Measurements from ENCODE around the gene HLA-DPB1.

DNA sequence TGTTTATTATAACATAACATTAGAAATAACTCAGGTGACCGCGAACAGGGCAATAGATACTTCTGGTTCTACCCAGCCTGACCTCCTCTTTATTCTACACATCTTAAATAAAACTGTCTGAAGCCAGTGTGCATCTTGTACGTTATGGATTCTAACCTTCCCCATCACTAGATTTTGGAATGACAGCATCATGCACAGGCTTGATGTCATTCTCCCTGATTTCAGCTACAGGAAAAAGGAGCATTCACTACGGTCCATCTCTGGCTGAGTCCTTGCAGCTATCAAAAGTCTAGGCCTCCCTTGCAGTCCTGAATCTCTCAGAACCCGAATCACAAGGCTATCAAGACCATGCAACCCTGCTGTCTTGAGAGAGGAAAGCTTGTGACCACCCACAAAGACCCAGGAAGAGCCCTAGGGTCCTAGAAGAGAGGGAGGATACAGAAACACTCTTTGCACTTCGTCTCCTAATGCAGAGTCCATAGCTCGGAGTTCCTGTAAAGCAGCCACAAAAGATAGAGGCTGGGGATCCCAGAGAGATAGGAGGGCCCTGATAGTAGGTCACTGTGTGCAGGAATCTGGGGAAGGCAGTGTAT is 3.2 kb upstream of the HLA-DPB1 start:
- TF ChIP-seq, protein P1, sequence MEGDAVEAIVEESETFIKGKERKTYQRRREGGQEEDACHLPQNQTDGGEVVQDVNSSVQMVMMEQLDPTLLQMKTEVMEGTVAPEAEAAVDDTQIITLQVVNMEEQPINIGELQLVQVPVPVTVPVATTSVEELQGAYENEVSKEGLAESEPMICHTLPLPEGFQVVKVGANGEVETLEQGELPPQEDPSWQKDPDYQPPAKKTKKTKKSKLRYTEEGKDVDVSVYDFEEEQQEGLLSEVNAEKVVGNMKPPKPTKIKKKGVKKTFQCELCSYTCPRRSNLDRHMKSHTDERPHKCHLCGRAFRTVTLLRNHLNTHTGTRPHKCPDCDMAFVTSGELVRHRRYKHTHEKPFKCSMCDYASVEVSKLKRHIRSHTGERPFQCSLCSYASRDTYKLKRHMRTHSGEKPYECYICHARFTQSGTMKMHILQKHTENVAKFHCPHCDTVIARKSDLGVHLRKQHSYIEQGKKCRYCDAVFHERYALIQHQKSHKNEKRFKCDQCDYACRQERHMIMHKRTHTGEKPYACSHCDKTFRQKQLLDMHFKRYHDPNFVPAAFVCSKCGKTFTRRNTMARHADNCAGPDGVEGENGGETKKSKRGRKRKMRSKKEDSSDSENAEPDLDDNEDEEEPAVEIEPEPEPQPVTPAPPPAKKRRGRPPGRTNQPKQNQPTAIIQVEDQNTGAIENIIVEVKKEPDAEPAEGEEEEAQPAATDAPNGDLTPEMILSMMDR (conservative IDR thresholded peaks at IDR 0.05 in 1 of 2, IDR thresholded peaks at IDR 0.05 in 1 of 2; ENCODE audit: low read depth in 1 of 2, low read length in 2 of 2) = no peak
- TF ChIP-seq EZH2 (IDR thresholded peaks at IDR 0.05; ENCODE audit: low read length, missing control alignments) = no peak
